ENCODE data around the gene HRH1.

DNA sequence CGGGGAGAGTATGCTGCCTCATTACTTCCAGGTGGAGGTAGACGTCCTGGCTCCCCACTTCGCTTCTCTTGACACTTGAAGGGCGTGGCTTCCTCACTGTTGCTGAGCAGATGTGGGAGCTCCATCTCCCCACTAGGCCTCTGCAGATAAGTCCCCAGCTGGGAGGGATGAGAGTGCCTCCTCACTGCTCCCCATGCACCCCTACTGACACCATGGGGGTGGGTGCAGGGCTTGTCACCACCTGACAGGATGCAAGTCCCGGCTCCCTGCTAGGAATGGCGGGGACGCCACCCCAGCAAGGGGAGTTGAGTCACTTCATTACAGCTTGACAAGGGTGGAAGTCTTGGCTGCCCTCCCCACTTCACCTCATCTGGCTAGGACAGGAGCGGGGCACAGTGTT lies 81.1 kb downstream of the HRH1 start:
- TF ChIP-seq CTCF (IDR thresholded peaks at IDR 0.05; ENCODE audit: insufficient read depth, low read length, poor library complexity, severe bottlenecking) = no peak
- no peak for TF ChIP-seq EZH2phosphoT487 (conservative IDR thresholded peaks at IDR 0.05; ENCODE audit: low read length)
